Embryonic facial prominence (tissue), 1 donor: ENCODE data around the gene LRRC59.
A peak's percentile ranks its signal among the peaks of the same experiment; 100 is the strongest.

Experiments used
- DNase-seq: peaks from one replicate; pipeline ENCODE4 v3.0.0-alpha.2; 2016; ENCODE audit errors: extremely low spot score

The LRRC59 gene

GRCh38 chr17:50388728-50389127 lies 8.6 kb downstream of the LRRC59 start:
- DNase-seq = no peak

- DNase-seq = no peak
Observed at GRCh38 chr17:50386510-50386909, 10.8 kb downstream of the LRRC59 start.

GRCh38 chr17:50382931-50383330 lies 14.4 kb downstream of the LRRC59 start:
- DNase-seq = no peak

GRCh38 chr17:50381920-50382319 lies 15.4 kb downstream of the LRRC59 start:
- no peak for DNase-seq

GRCh38 chr17:50381260-50381815 lies 16.0 kb downstream of the LRRC59 start:
- no peak for DNase-seq

- no peak for DNase-seq
Observed at GRCh38 chr17:50380369-50381259, 16.7 kb downstream of the LRRC59 start.

- DNase-seq = no peak
Observed at GRCh38 chr17:50379351-50380132, 17.8 kb downstream of the LRRC59 start.

GRCh38 chr17:50375858-50376538 lies 21.3 kb downstream of the LRRC59 start:
- no peak for DNase-seq

GRCh38 chr17:50373705-50374104 lies 23.6 kb downstream of the LRRC59 start:
- no peak for DNase-seq

- DNase-seq = peak; percentile 94
Observed at GRCh38 chr17:50372758-50373556, 24.4 kb downstream of the LRRC59 start, which contains the start of the genes EME1 and MRPL27. Gene EME1 (plus strand): TSS chr17:50373229. CDS start chr17:50375209, 1,980 bp downstream. Gene MRPL27 (minus strand): TSS chr17:50373184. CDS start chr17:50373170, 14 bp downstream.

- DNase-seq = no peak
Observed at GRCh38 chr17:50372222-50372757, 25.0 kb downstream of the LRRC59 start.

GRCh38 chr17:50371526-50371925 lies 25.8 kb downstream of the LRRC59 start:
- DNase-seq = no peak

- no peak for DNase-seq
Observed at GRCh38 chr17:50370052-50370451, 27.3 kb downstream of the LRRC59 start.

GRCh38 chr17:50367401-50367800 lies 29.9 kb downstream of the LRRC59 start:
- no peak for DNase-seq

- no peak for DNase-seq
Observed at GRCh38 chr17:50365649-50366393, 31.5 kb downstream of the LRRC59 start.

GRCh38 chr17:50365165-50365564 lies 32.2 kb downstream of the LRRC59 start:
- no peak for DNase-seq

- no peak for DNase-seq
Observed at GRCh38 chr17:50364715-50365114, 32.6 kb downstream of the LRRC59 start.

GRCh38 chr17:50364061-50364458 lies 33.3 kb downstream of the LRRC59 start:
- DNase-seq = no peak

GRCh38 chr17:50363217-50364060 lies 33.9 kb downstream of the LRRC59 start:
- no peak for DNase-seq
